ENCODE data around the gene HLA-DRB5.

Gene HLA-DRB5

GRCh38 chr6:32562940-32563339, 32.9 kb upstream of the HLA-DRB5 start:
- Histone ChIP-seq H3K27me3 (ENCODE audit: control insufficient read depth in 3 of 3, insufficient read depth in 3 of 3, low read depth in 1 of 3, low read length in 3 of 3) (no peaks in the 10 kb centered on the region), H3K36me3 (replicated peaks in 1 of 2; ENCODE audit: control insufficient read depth in 2 of 2, insufficient read depth in 2 of 2, low read length in 2 of 2) (no peaks in the 10 kb centered on the region), H4K91ac (ENCODE audit: low read depth, low read length, poor library complexity) (no peak overlapping the region), H2BK120ac (ENCODE audit: low read depth, low read length) (no peak overlapping the region), H3K9ac (ENCODE audit: low read depth, low read length, poor library complexity) (no peak overlapping the region), H2BK15ac (ENCODE audit: low read length) (no peak overlapping the region), H3K14ac (ENCODE audit: low read length) (no peak overlapping the region), H3K4me3 (ENCODE audit: low read length in 2 of 2) (no peak overlapping the region), H3K23ac (ENCODE audit: low read depth, low read length, poor library complexity) (no peak overlapping the region), H3K79me1 (ENCODE audit: low read depth, low read length) (no peaks in the 10 kb centered on the region), H2AFZ (ENCODE audit: low read length) (no peak overlapping the region), H3K9me3 (replicated peaks in 1 of 2; ENCODE audit: control insufficient read depth in 2 of 2, insufficient read depth in 1 of 2, low read depth in 1 of 2, low read length in 2 of 2) (no peaks in the 10 kb centered on the region), H3K18ac (ENCODE audit: low read length) (no peak overlapping the region), H2BK5ac (ENCODE audit: low read length) (no peak overlapping the region), H4K8ac (ENCODE audit: low read depth, low read length) (no peak overlapping the region), H3K4me2 (ENCODE audit: insufficient read depth, low read length, poor library complexity, severe bottlenecking) (no peak overlapping the region), H3K4ac (ENCODE audit: low read length) (no peak overlapping the region), H3K27ac (replicated peaks; ENCODE audit: low read length) (no peak overlapping the region), H2BK12ac (ENCODE audit: low read length) (no peak overlapping the region), H3K4me1 (ENCODE audit: control insufficient read depth in 2 of 2, insufficient read depth in 1 of 2, low read depth in 1 of 2, low read length in 2 of 2) (no peaks in the 10 kb centered on the region), H2AK5ac (ENCODE audit: low read depth, low read length) (no peak overlapping the region)
- WGBS, 2 donors (ENCODE audit: extremely low coverage in 2 of 2, insufficient read length in 2 of 2, insufficient replicate concordance in 1 of 2), result no CpG with 5 or more reads among the region's 2 CpGs
- DNase-seq (ENCODE audit: low spot score), result no peak

- Histone ChIP-seq H4K8ac (ENCODE audit: low read depth, low read length) (no peak overlapping the region), H3K27ac (replicated peaks; ENCODE audit: low read length) (no peak overlapping the region), H2BK5ac (ENCODE audit: low read length) (no peak overlapping the region), H2BK120ac (ENCODE audit: low read depth, low read length) (no peak overlapping the region), H3K4me1 (ENCODE audit: control insufficient read depth in 2 of 2, insufficient read depth in 1 of 2, low read depth in 1 of 2, low read length in 2 of 2) (no peaks in the 10 kb centered on the region), H3K23ac (ENCODE audit: low read depth, low read length, poor library complexity) (no peak overlapping the region), H3K9ac (ENCODE audit: low read depth, low read length, poor library complexity) (no peak overlapping the region), H3K4ac (ENCODE audit: low read length) (no peak overlapping the region), H2AFZ (ENCODE audit: low read length) (no peak overlapping the region), H2AK5ac (ENCODE audit: low read depth, low read length) (no peak overlapping the region), H3K14ac (ENCODE audit: low read length) (no peak overlapping the region), H3K27me3 (ENCODE audit: control insufficient read depth in 3 of 3, insufficient read depth in 3 of 3, low read depth in 1 of 3, low read length in 3 of 3) (no peaks in the 10 kb centered on the region), H3K4me2 (ENCODE audit: insufficient read depth, low read length, poor library complexity, severe bottlenecking) (no peak overlapping the region), H3K9me3 (replicated peaks in 1 of 2; ENCODE audit: control insufficient read depth in 2 of 2, insufficient read depth in 1 of 2, low read depth in 1 of 2, low read length in 2 of 2) (no peaks in the 10 kb centered on the region), H3K36me3 (replicated peaks in 1 of 2; ENCODE audit: control insufficient read depth in 2 of 2, insufficient read depth in 2 of 2, low read length in 2 of 2) (no peaks in the 10 kb centered on the region), H2BK12ac (ENCODE audit: low read length) (no peak overlapping the region), H2BK15ac (ENCODE audit: low read length) (no peak overlapping the region), H3K4me3 (ENCODE audit: low read length in 2 of 2) (no peak overlapping the region), H3K18ac (ENCODE audit: low read length) (no peak overlapping the region), H4K91ac (ENCODE audit: low read depth, low read length, poor library complexity) (no peak overlapping the region), H3K79me1 (ENCODE audit: low read depth, low read length) (no peaks in the 10 kb centered on the region)
- no CpG with 5 or more reads among the region's 7 CpGs for WGBS, 2 donors (ENCODE audit: extremely low coverage in 2 of 2, insufficient read length in 2 of 2, insufficient replicate concordance in 1 of 2)
- DNase-seq (ENCODE audit: low spot score), result no peak
Observed at GRCh38 chr6:32559747-32560146, 29.7 kb upstream of the HLA-DRB5 start.

- H3K18ac ChIP-seq (ENCODE audit: low read length), result no peak overlapping the region
- H3K36me3 ChIP-seq (replicated peaks in 1 of 2; ENCODE audit: control insufficient read depth in 2 of 2, insufficient read depth in 2 of 2, low read length in 2 of 2), result no peaks in the 10 kb centered on the region
- no peak overlapping the region for H3K27ac ChIP-seq (replicated peaks; ENCODE audit: low read length)
- no CpG with 5 or more reads among the region's 13 CpGs for WGBS, 2 donors (ENCODE audit: extremely low coverage in 2 of 2, insufficient read length in 2 of 2, insufficient replicate concordance in 1 of 2)
- no peak overlapping the region for H2AFZ ChIP-seq (ENCODE audit: low read length)
- H3K27me3 ChIP-seq (ENCODE audit: control insufficient read depth in 3 of 3, insufficient read depth in 3 of 3, low read depth in 1 of 3, low read length in 3 of 3), result no peaks in the 10 kb centered on the region
- H2AK5ac ChIP-seq (ENCODE audit: low read depth, low read length), result no peak overlapping the region
- no peak overlapping the region for H4K8ac ChIP-seq (ENCODE audit: low read depth, low read length)
- H3K14ac ChIP-seq (ENCODE audit: low read length), result no peak overlapping the region
- no peak overlapping the region for H2BK5ac ChIP-seq (ENCODE audit: low read length)
- no peaks in the 10 kb centered on the region for H3K79me1 ChIP-seq (ENCODE audit: low read depth, low read length)
- H2BK15ac ChIP-seq (ENCODE audit: low read length), result no peak overlapping the region
- no peak for DNase-seq (ENCODE audit: low spot score)
- no peak overlapping the region for H3K4ac ChIP-seq (ENCODE audit: low read length)
- no peak overlapping the region for H3K9ac ChIP-seq (ENCODE audit: low read depth, low read length, poor library complexity)
- H2BK12ac ChIP-seq (ENCODE audit: low read length), result no peak overlapping the region
- no peak overlapping the region for H2BK120ac ChIP-seq (ENCODE audit: low read depth, low read length)
- H3K23ac ChIP-seq (ENCODE audit: low read depth, low read length, poor library complexity), result no peak overlapping the region
- H3K9me3 ChIP-seq (replicated peaks in 1 of 2; ENCODE audit: control insufficient read depth in 2 of 2, insufficient read depth in 1 of 2, low read depth in 1 of 2, low read length in 2 of 2), result no peaks in the 10 kb centered on the region
- no peak overlapping the region for H4K91ac ChIP-seq (ENCODE audit: low read depth, low read length, poor library complexity)
- no peaks in the 10 kb centered on the region for H3K4me1 ChIP-seq (ENCODE audit: control insufficient read depth in 2 of 2, insufficient read depth in 1 of 2, low read depth in 1 of 2, low read length in 2 of 2)
- no peak overlapping the region for H3K4me3 ChIP-seq (ENCODE audit: low read length in 2 of 2)
- H3K4me2 ChIP-seq (ENCODE audit: insufficient read depth, low read length, poor library complexity, severe bottlenecking), result no peak overlapping the region
Observed at GRCh38 chr6:32558426-32559057, 28.5 kb upstream of the HLA-DRB5 start.

- H2AK5ac ChIP-seq (ENCODE audit: low read depth, low read length), result no peak overlapping the region
- no peaks in the 10 kb centered on the region for H3K9me3 ChIP-seq (replicated peaks in 1 of 2; ENCODE audit: control insufficient read depth in 2 of 2, insufficient read depth in 1 of 2, low read depth in 1 of 2, low read length in 2 of 2)
- no peak overlapping the region for H4K8ac ChIP-seq (ENCODE audit: low read depth, low read length)
- H3K79me1 ChIP-seq (ENCODE audit: low read depth, low read length), result no peaks in the 10 kb centered on the region
- WGBS, 2 donors (ENCODE audit: extremely low coverage in 2 of 2, insufficient read length in 2 of 2, insufficient replicate concordance in 1 of 2), result no CpG with 5 or more reads among the region's 9 CpGs
- H4K91ac ChIP-seq (ENCODE audit: low read depth, low read length, poor library complexity), result no peak overlapping the region
- no peak for DNase-seq (ENCODE audit: low spot score)
- H2BK12ac ChIP-seq (ENCODE audit: low read length), result no peak overlapping the region
- no peak overlapping the region for H3K4me3 ChIP-seq (ENCODE audit: low read length in 2 of 2)
- H2AFZ ChIP-seq (ENCODE audit: low read length), result no peak overlapping the region
- H3K4me1 ChIP-seq (ENCODE audit: control insufficient read depth in 2 of 2, insufficient read depth in 1 of 2, low read depth in 1 of 2, low read length in 2 of 2), result no peaks in the 10 kb centered on the region
- H2BK5ac ChIP-seq (ENCODE audit: low read length), result no peak overlapping the region
- no peak overlapping the region for H3K14ac ChIP-seq (ENCODE audit: low read length)
- no peak overlapping the region for H3K4me2 ChIP-seq (ENCODE audit: insufficient read depth, low read length, poor library complexity, severe bottlenecking)
- no peaks in the 10 kb centered on the region for H3K36me3 ChIP-seq (replicated peaks in 1 of 2; ENCODE audit: control insufficient read depth in 2 of 2, insufficient read depth in 2 of 2, low read length in 2 of 2)
- H2BK15ac ChIP-seq (ENCODE audit: low read length), result no peak overlapping the region
- H3K4ac ChIP-seq (ENCODE audit: low read length), result no peak overlapping the region
- H3K9ac ChIP-seq (ENCODE audit: low read depth, low read length, poor library complexity), result no peak overlapping the region
- H2BK120ac ChIP-seq (ENCODE audit: low read depth, low read length), result no peak overlapping the region
- no peak overlapping the region for H3K23ac ChIP-seq (ENCODE audit: low read depth, low read length, poor library complexity)
- no peaks in the 10 kb centered on the region for H3K27me3 ChIP-seq (ENCODE audit: control insufficient read depth in 3 of 3, insufficient read depth in 3 of 3, low read depth in 1 of 3, low read length in 3 of 3)
- H3K18ac ChIP-seq (ENCODE audit: low read length), result no peak overlapping the region
- no peak overlapping the region for H3K27ac ChIP-seq (replicated peaks; ENCODE audit: low read length)
Observed at GRCh38 chr6:32554116-32554965, 24.3 kb upstream of the HLA-DRB5 start.

Data from neuronal stem cell (in vitro differentiated cells).